Endothelial cell of umbilical vein (primary cell): ENCODE measurements around the gene RMI2. TPM values are rescaled to one million over a fixed set of nuclear protein-coding genes. Genes with fewer than 3 reads are reported as not detected.

Source experiments
- BruUV-seq: library from RNA; stranded (reverse); fragments of 400-500 nt; replicated peaks from 2 replicates; lab custom pipeline; 2021; lab: Mats Ljungman, UMichigan
- CTCF ChIA-PET: fragments of 300-600, 350-600 bp; sonication (Branson Sonifier 250); formaldehyde crosslinking; loops from one replicate; lab custom pipeline; 2021; ENCODE audit warnings: antibody characterized with exemption, inconsistent platforms; lab: Charles Lee
- POLR2A ChIA-PET: fragments of 300-600, 350-600 bp; sonication (Branson Sonifier 250); formaldehyde crosslinking; loops from one replicate; lab custom pipeline; 2021; ENCODE audit warnings: antibody characterized with exemption, inconsistent platforms; lab: Charles Lee
- DNase-seq: peaks from one replicate; pipeline ENCODE4 v3.0.0-alpha.2; 2011; ENCODE audit warnings: low read depth, low spot score
- FAIRE-seq: peaks from 2 replicates; lab custom pipeline; 2011; peaks lifted over from hg19 to GRCh38; lab: Jason Lieb, UNC
- H2AFZ ChIP-seq: 2 replicates; pipeline ENCODE4 v1.6.0; 2012; ENCODE audit warnings: low read depth, low read length, control low read depth, inconsistent platforms
- H3K27ac ChIP-seq: 2 replicates; pipeline ENCODE4 v1.5.1; 2011; ENCODE audit warnings: low read depth, mild to moderate bottlenecking, control low read depth, low read length, moderate library complexity; ENCODE audit not compliant: insufficient read depth
- H3K27me3 ChIP-seq, 2 experiments: 2 replicates each; pipeline versions ENCODE4 v1.6.0 to v1.6.1; 2011; ENCODE audit warnings: low read length in 2 of 2, mixed read lengths in 1 of 2; ENCODE audit not compliant: control insufficient read depth in 2 of 2, insufficient read depth in 2 of 2
- H3K36me3 ChIP-seq, 2 experiments: 2 replicates in 1 of 2; 3 replicates in 1 of 2; pipeline ENCODE4 v1.5.1; 2011; ENCODE audit warnings: low read length in 2 of 2, mild to moderate bottlenecking in 1 of 2, moderate library complexity in 1 of 2; ENCODE audit not compliant: control insufficient read depth in 2 of 2, insufficient read depth in 2 of 2; ENCODE audit errors: extremely low read depth in 1 of 2
- H3K4me1 ChIP-seq: 3 replicates; pipeline ENCODE4 v1.5.1; 2011; ENCODE audit warnings: mild to moderate bottlenecking, low read length; ENCODE audit not compliant: control insufficient read depth, insufficient read depth; ENCODE audit errors: extremely low read depth
- H3K4me2 ChIP-seq: 2 replicates; pipeline ENCODE4 v1.6.1; 2011; ENCODE audit warnings: low read length, control low read depth, mixed read lengths; ENCODE audit not compliant: insufficient read depth
- H3K4me3 ChIP-seq, 3 experiments: fragments of 200-600 bp in 1 of 3; sonication (generic), shearing (Covaris generic) in 1 of 3; replicated peaks in 1 of 3; 2 replicates each; pipeline ENCODE4 v1.5.1; 2011 to 2016; ENCODE audit warnings: control low read depth in 3 of 3, low read length in 3 of 3, mild to moderate bottlenecking in 2 of 3, inconsistent platforms in 1 of 3, low read depth in 1 of 3, moderate library complexity in 1 of 3; ENCODE audit not compliant: insufficient read depth in 1 of 3
- H3K79me2 ChIP-seq: 2 replicates; pipeline ENCODE4 v1.6.0; 2012; ENCODE audit warnings: low read length, inconsistent platforms; ENCODE audit not compliant: control insufficient read depth, insufficient read depth
- H3K9ac ChIP-seq: replicated peaks from 2 replicates; pipeline ENCODE3; 2011; ENCODE audit warnings: low read length, control low read depth; ENCODE audit not compliant: insufficient read depth; ENCODE audit errors: extremely low read depth
- H3K9me1 ChIP-seq: replicated peaks from 3 replicates; pipeline ENCODE4 v1.6.0; 2011; ENCODE audit warnings: mild to moderate bottlenecking, low read length; ENCODE audit not compliant: control insufficient read depth, insufficient read depth; ENCODE audit errors: extremely low read depth
- H3K9me3 ChIP-seq: replicated peaks from 2 replicates; pipeline ENCODE4 v1.5.1; 2012; ENCODE audit warnings: low read length, inconsistent platforms; ENCODE audit not compliant: control insufficient read depth, insufficient read depth
- H4K20me1 ChIP-seq: replicated peaks from 2 replicates; pipeline ENCODE3; 2011; ENCODE audit warnings: mild to moderate bottlenecking, low read length; ENCODE audit not compliant: control insufficient read depth, insufficient read depth; ENCODE audit errors: extremely low read depth
- EZH2 ChIP-seq: IDR thresholded peaks from 2 replicates; pipeline ENCODE4 v1.6.1; 2012; ENCODE audit warnings: borderline replicate concordance, low read depth, mild to moderate bottlenecking, moderate library complexity, low read length, inconsistent platforms; ENCODE audit not compliant: severe bottlenecking
- FOS ChIP-seq: IDR thresholded peaks from 2 replicates; pipeline ENCODE4 v1.6.1; 2011; ENCODE audit warnings: mild to moderate bottlenecking, low read length, moderate library complexity, borderline replicate concordance; ENCODE audit not compliant: insufficient read depth
- GATA2 ChIP-seq: IDR thresholded peaks from 2 replicates; pipeline ENCODE4 v1.7.0; 2011; ENCODE audit warnings: low read depth, mild to moderate bottlenecking, moderate library complexity, mixed read lengths, low read length; ENCODE audit not compliant: insufficient read length, insufficient read depth
- JUN ChIP-seq: IDR thresholded peaks from 2 replicates; pipeline ENCODE4 v1.6.1; 2011; ENCODE audit warnings: borderline replicate concordance, low read depth; ENCODE audit not compliant: insufficient read length, insufficient read depth
- MYC ChIP-seq: IDR thresholded peaks from one replicate; pipeline ENCODE4 v1.6.1; 2011; ENCODE audit warnings: mild to moderate bottlenecking, low read depth, low read length
- POLR2A ChIP-seq: IDR thresholded peaks from 2 replicates; pipeline ENCODE4 v1.6.1; 2012; ENCODE audit warnings: low read depth, mild to moderate bottlenecking, control low read depth, low read length
- POLR2AphosphoS5 ChIP-seq: IDR thresholded peaks from 2 replicates; pipeline ENCODE4 v1.6.1; 2012; ENCODE audit warnings: low read depth, mild to moderate bottlenecking, control low read depth, low read length, moderate library complexity; ENCODE audit not compliant: insufficient read depth
- dilution Hi-C: fragments of 300-500 bp; cut with MboI; formaldehyde crosslinking; loops from one replicate; pipeline ENCODE4 v1.15.0; 2019; ENCODE audit warnings: low sequenced_read_pairs; ENCODE audit not compliant: extremely low pct_ligation_motif_present
- intact Hi-C: fragments of 100-400 bp; cut with micrococcal nuclease; formaldehyde crosslinking; loops from one replicate; pipeline ENCODE4 v1.10.0; 2022
- polyA plus RNA-seq, 4 experiments: library from polyadenylated mRNA; depleted of rRNA in 3 of 4; stranded (reverse) in 3 of 4; unstranded in 1 of 4; fragments of >200 nt; gene quantifications; 2 replicates each; pipeline versions ENCODE4 v1.2.1 to v1.2.3, GENCODE V29; 2011 to 2012; ENCODE audit warnings: missing spikeins in 1 of 4
- total RNA-seq: library from RNA; stranded (reverse); gene quantifications from 2 replicates; pipeline ENCODE4 v1.2.3, GENCODE V29; 2021
- TF ChIP-seq, protein P1 (sequence below): IDR thresholded peaks from 2 replicates; pipeline ENCODE4 v1.6.1; 2011; ENCODE audit not compliant: insufficient read depth, insufficient read length
- TF ChIP-seq, protein P2 (sequence below), 2 donors: IDR thresholded peaks; 1 replicate in 1 of 2; 2 replicates in 1 of 2; pipeline ENCODE4 v1.5.1; 2011; ENCODE audit warnings: low read length in 2 of 2, mild to moderate bottlenecking in 2 of 2, moderate library complexity in 2 of 2, control low read depth in 1 of 2, inconsistent platforms in 1 of 2, low read depth in 1 of 2; ENCODE audit not compliant: insufficient read depth in 1 of 2; ENCODE audit errors: extremely low read depth in 1 of 2

The RMI2 gene
- total and polyA plus RNA-seq, 2 donors (not counting 3 experiments of a cell fraction or from before 2014, with no cell fraction given), result 5.3 to 7.7 TPM

DNA sequence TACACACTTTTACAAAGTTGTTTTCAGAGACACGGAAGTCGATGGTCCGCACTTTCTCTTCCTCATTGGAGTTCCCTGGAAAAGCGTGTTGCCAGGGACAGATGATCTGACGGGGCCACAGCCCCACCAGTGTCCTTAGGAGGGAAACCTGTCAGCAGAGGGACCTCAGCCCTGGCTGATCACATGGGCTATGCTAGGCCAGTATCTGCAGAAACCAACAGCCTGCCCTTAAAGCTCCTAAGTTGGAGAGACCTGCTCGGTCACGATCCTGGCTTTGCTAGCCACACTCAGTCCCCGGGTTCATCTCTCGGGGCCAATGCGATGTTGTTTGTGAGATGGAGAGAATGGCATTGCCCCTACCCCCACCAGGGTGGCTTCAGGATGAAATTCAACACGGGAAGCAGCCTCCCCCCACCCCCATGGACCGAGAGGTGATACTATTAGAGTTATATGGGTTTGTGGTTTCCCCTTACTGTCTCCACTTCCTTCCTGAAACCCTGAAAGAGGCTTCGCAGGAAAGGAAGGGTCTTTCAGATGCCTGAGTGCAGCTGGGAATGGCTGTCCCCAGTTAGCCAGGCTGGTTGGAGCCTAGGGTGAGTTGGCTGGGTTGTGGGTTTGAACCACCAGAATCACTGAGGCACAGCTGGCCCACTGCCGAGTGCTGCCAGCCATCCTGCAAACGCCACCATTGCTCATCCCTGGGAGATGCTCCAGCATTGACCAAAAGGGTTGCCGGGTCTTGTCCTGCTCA, 16.6 kb downstream of the RMI2 start:
- Histone ChIP-seq H3K36me3 (no peaks in the 10 kb centered on the region), H3K27me3 (peaks cover 0 to 4% of the 10 kb centered on the region in 2 experiments), H3K4me3 (no peak overlapping the region), H3K27ac (no peak overlapping the region), H3K9ac (no peak overlapping the region), H4K20me1 (no peaks in the 10 kb centered on the region), H3K4me1 (peaks cover 17% of the 10 kb centered on the region), H3K9me1 (no peaks in the 10 kb centered on the region), H3K9me3 (no peaks in the 10 kb centered on the region), H3K79me2 (no peaks in the 10 kb centered on the region), H2AFZ (no peak overlapping the region), H3K4me2 (no peak overlapping the region)
- POLR2A ChIA-PET, result no interaction called here
- no TSS peak for BruUV-seq
- TF ChIP-seq POLR2AphosphoS5 (no peak), GATA2 (no peak), FOS (no peak), JUN (no peak), MYC (no peak), POLR2A (no peak), EZH2 (no peak)
- TF ChIP-seq, protein P1, sequence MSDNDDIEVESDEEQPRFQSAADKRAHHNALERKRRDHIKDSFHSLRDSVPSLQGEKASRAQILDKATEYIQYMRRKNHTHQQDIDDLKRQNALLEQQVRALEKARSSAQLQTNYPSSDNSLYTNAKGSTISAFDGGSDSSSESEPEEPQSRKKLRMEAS, result no peak
- TF ChIP-seq, protein P2, sequence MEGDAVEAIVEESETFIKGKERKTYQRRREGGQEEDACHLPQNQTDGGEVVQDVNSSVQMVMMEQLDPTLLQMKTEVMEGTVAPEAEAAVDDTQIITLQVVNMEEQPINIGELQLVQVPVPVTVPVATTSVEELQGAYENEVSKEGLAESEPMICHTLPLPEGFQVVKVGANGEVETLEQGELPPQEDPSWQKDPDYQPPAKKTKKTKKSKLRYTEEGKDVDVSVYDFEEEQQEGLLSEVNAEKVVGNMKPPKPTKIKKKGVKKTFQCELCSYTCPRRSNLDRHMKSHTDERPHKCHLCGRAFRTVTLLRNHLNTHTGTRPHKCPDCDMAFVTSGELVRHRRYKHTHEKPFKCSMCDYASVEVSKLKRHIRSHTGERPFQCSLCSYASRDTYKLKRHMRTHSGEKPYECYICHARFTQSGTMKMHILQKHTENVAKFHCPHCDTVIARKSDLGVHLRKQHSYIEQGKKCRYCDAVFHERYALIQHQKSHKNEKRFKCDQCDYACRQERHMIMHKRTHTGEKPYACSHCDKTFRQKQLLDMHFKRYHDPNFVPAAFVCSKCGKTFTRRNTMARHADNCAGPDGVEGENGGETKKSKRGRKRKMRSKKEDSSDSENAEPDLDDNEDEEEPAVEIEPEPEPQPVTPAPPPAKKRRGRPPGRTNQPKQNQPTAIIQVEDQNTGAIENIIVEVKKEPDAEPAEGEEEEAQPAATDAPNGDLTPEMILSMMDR (IDR thresholded peaks at IDR 0.05; ENCODE audit: extremely low read depth in 1 of 2, insufficient read depth in 1 of 2, low read depth in 1 of 2, low read length in 2 of 2), result no peak
- dilution Hi-C loops, result no loop called here
- DNase-seq (no peak), FAIRE-seq (no peak)
- CTCF ChIA-PET, result no interaction called here
- intact Hi-C loops, result no loop called here
